ENCODE data around the gene PGAM4. TPM values are rescaled to one million over a fixed set of nuclear protein-coding genes. Genes with fewer than 3 reads are reported as not detected.

PGAM4 gene
- not detected for total RNA-seq
- long read RNA-seq: 0 reads

DNA sequence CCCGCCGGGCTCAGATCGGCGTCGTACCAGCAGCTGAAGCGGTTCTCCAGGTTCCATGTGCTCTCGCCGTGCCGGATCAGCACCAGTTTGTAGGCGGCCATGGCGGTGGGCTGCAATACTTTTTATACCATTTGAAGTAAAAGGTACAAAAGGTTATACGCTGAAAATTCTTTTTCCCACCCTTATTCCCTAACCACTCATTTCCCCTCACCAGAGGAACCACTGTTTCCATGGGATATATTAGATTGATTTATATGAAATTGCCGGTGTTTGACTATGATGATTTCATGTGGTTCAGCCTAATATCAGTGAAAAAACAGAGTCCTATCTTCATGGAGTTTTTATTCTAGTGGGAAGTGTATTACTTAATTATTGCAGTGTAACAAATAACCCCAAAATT lies at the start of gene PGAM4:
PGAM4 (minus strand) TSS at position 101 of the 400 bp plus-strand sequence; CDS start at position 101, 0 bp downstream.
- no peaks in the 10 kb centered on the region for H3K9me3 ChIP-seq
- no peak for ATAC-seq
- DNase-seq: no peak
- H3K4me3 ChIP-seq: no peak within 1 kb of the TSS
- no peaks in the 10 kb centered on the region for H3K4me1 ChIP-seq
- H3K36me3 ChIP-seq: no peaks in the 10 kb centered on the region
- H3K27me3 ChIP-seq: no peaks in the 10 kb centered on the region
- TF ChIP-seq, protein P1, sequence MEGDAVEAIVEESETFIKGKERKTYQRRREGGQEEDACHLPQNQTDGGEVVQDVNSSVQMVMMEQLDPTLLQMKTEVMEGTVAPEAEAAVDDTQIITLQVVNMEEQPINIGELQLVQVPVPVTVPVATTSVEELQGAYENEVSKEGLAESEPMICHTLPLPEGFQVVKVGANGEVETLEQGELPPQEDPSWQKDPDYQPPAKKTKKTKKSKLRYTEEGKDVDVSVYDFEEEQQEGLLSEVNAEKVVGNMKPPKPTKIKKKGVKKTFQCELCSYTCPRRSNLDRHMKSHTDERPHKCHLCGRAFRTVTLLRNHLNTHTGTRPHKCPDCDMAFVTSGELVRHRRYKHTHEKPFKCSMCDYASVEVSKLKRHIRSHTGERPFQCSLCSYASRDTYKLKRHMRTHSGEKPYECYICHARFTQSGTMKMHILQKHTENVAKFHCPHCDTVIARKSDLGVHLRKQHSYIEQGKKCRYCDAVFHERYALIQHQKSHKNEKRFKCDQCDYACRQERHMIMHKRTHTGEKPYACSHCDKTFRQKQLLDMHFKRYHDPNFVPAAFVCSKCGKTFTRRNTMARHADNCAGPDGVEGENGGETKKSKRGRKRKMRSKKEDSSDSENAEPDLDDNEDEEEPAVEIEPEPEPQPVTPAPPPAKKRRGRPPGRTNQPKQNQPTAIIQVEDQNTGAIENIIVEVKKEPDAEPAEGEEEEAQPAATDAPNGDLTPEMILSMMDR (IDR thresholded peaks at IDR 0.05): no peak
- no peak within 1 kb of the TSS for H3K27ac ChIP-seq
- intact Hi-C loops (cut with DNase I): no loop called here

DNA sequence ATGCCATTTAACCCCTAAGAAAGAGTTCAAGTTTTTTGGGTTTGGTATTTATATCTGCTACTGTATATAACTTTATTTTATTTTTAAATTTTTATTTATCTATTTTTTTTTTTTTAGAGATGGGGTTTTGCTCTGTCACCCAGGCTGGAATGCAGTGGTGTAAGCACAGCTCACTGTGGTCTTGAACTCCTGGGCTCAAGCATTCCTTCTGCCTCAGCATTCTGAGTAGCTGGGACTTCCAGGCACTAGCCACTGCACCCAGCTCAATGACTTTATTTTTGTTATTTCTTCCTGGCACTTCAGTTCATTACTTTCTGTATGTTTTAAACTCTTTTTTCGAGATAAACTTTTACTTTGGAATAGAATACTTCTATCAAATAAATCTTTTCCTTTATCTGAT lies 42.4 kb upstream of the PGAM4 start:
- no peaks in the 10 kb centered on the region for H3K36me3 ChIP-seq
- no peak for DNase-seq
- no peaks in the 10 kb centered on the region for H3K9me3 ChIP-seq
- no peak overlapping the region for H3K4me3 ChIP-seq
- intact Hi-C loops (cut with DNase I): no loop called here
- no peaks in the 10 kb centered on the region for H3K4me1 ChIP-seq
- no peak overlapping the region for H3K27ac ChIP-seq
- ATAC-seq: no peak
- H3K27me3 ChIP-seq: no peaks in the 10 kb centered on the region
- TF ChIP-seq, protein P1 (IDR thresholded peaks at IDR 0.05): no peak

DNA sequence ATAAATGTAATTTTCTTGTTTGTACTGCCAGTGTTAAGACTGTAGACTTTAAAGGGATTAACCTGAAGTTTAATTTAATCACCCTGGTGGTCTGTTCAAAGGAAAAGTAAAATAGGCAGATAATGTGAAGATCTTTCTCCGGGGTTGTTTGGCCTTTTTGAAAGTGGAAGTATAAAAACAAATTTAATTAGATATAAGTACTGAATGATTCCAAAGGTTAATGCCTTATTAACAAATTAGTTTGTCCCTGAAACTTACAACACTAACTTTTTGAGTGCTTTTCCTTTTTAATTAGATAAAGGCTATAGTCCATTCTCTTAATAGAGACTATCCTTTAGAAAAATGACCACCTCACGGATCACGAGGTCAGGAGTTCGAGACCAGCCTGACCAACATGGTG lies 10.4 kb upstream of the PGAM4 start:
- Histone ChIP-seq H3K4me1 (no peaks in the 10 kb centered on the region), H3K4me3 (no peak overlapping the region), H3K27me3 (no peaks in the 10 kb centered on the region), H3K36me3 (no peaks in the 10 kb centered on the region), H3K9me3 (no peaks in the 10 kb centered on the region), H3K27ac (no peak overlapping the region)
- DNase-seq (no peak), ATAC-seq (no peak)
- intact Hi-C loops (cut with DNase I): no loop called here
- TF ChIP-seq, protein P1 (IDR thresholded peaks at IDR 0.05): no peak

DNA sequence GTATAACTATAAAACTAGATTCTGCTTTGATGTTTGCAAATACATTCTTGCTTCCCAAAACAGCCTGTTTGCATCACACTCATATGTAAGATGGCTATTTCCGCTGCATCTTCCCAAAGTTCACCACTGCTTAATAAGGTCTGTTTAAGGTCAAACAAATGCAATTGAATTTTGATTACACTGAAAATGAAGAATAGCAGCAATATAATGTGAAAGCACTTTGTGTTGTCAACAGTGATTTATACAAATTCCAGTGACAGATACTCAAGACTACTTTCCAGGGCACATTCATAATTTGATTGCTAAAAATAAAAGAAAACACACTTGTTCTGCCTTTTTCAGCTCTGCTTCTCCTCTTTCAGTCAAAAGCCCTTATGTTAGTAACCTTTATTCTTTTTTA lies 8.1 kb upstream of the PGAM4 start:
- TF ChIP-seq, protein P1 (IDR thresholded peaks at IDR 0.05): no peak
- intact Hi-C loops (cut with DNase I): no loop called here
- DNase-seq: no peak

DNA sequence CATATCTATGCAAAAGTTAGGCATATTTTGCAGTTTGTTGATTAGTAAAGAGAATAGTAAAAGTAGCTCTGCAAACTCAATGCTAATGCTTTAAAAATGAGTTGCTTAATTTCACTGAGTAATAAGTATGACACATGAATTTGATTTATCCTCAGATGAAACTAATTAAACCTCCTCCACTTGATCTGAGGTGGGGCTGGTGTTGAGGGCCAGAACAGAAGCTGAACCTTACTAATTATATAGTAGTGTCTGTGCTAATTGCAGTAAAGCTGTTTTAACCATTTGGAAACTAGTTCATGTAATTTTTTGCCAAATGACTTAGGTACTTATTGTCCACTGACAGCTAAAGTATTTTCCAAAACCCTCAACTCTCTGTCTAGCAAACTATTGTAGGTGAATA lies 7.7 kb upstream of the PGAM4 start:
- Histone ChIP-seq H3K27me3 (no peaks in the 10 kb centered on the region), H3K27ac (no peak overlapping the region), H3K4me3 (no peak overlapping the region), H3K9me3 (no peaks in the 10 kb centered on the region), H3K4me1 (no peaks in the 10 kb centered on the region), H3K36me3 (no peaks in the 10 kb centered on the region)
- TF ChIP-seq, protein P1 (IDR thresholded peaks at IDR 0.05): no peak
- ATAC-seq (no peak), DNase-seq (no peak)
- intact Hi-C loops (cut with DNase I): no loop called here

More for the DNA sequence above, 8.1 kb upstream of the PGAM4 start:
- H3K27me3 ChIP-seq: no peaks in the 10 kb centered on the region
- no peak overlapping the region for H3K4me3 ChIP-seq
- ATAC-seq: no peak
- no peaks in the 10 kb centered on the region for H3K36me3 ChIP-seq
- no peaks in the 10 kb centered on the region for H3K4me1 ChIP-seq
- no peaks in the 10 kb centered on the region for H3K9me3 ChIP-seq
- H3K27ac ChIP-seq: no peak overlapping the region

DNA sequence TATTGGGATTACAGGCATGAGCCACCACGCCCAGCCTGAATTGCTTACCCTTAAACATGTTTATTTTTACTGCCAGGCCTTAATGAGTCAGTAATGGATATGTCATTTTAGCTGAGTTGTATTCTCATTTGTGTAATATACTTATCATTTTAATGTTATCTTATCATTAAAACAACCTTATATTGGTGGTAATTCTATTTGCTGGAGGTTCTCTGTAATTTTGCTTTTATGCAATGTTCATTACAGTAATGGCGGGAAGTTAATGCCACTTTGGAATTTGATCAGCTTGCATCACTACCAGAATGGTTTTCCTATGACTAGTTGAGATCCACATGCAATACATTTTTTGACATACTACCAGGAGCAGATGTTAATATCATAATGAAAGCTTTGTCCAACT lies 6.3 kb upstream of the PGAM4 start:
- no peak overlapping the region for H3K4me3 ChIP-seq
- no peaks in the 10 kb centered on the region for H3K9me3 ChIP-seq
- no peaks in the 10 kb centered on the region for H3K36me3 ChIP-seq
- no peaks in the 10 kb centered on the region for H3K27me3 ChIP-seq
- TF ChIP-seq, protein P1 (IDR thresholded peaks at IDR 0.05): no peak
- intact Hi-C loops (cut with DNase I): no loop called here
- no peaks in the 10 kb centered on the region for H3K4me1 ChIP-seq
- H3K27ac ChIP-seq: no peak overlapping the region
- ATAC-seq: no peak
- DNase-seq: no peak
